ENCODE data around the gene FNDC3B.
"Not testable (repeated sequence)": the region's sequence is repeated elsewhere in the genome, so short reads cannot be mapped to it uniquely, and the experiment has no call there.

FNDC3B gene

DNA sequence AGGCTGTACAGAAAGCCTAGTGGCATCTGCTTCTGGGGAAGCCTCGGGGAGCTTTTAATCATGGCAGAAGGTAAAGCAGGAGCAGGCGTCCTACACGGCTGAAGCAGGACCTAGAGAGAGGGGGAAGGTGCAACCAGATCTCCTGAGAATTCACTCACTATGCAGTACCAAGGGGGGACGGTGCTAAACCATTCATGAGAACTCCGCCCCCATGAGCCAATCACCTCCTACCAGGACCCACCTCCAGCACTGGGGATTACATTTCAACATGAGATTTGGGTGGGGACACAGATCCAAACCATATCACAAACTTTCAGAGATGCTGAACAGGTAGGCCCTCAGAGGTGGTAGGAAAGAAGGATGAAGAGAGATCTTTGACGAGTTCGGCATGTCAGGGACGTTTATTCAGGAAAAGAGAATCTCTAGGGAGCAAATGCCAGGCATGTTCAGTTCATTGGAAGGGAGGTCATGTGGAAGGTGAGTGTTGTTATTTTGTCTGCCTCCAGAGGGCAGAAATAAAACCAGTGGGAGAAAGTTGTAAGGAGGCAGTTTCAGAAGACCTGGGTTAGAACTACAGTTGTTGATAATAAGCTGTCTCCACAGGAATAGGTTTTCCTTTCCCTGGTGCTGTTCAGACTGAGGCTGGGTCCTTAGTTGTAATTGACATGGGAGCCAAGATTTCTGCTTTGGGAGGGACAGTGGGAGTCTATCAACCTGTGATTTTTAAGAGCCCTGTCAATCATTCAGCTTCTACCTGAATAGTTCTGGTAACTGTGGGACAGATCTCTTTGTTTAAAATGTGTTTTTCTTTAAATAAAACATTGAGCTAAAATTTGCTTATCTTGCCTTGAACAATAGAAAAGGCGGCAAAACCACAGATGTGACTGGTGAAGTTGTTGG lies 4.3 kb upstream of the FNDC3B start:
- no peak for DNase-seq

DNA sequence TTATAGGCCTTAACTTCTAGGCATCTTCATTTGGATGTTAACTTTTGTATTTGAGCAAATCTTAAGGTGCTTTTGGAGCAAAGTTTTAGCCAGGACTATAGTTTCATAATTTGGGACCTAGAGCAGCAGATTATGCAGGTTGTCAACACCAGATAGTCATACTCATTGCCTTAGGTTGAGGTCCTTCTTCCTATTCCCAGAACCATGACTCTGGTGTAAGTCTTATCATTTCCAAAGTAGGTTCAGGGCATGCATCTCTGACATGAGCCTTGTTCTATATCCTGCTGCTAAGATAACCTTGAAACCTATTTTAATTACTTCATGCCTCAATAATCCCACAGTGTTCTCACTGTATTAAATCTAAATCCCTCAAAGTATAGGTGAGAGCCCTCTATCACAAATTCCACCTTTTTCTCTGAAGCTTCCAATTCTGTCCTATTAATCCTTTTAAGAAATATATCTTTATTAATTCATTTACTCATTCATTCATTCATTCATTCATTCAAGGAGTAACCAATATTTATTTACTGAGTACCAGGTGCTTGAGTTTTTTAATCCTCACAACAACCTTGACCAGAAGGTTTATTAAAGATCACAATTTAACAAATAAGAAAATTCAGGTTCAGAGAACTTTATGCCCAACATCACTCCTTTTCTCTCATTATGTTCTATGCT lies 2.7 kb upstream of the FNDC3B start:
- no peak for DNase-seq

DNA sequence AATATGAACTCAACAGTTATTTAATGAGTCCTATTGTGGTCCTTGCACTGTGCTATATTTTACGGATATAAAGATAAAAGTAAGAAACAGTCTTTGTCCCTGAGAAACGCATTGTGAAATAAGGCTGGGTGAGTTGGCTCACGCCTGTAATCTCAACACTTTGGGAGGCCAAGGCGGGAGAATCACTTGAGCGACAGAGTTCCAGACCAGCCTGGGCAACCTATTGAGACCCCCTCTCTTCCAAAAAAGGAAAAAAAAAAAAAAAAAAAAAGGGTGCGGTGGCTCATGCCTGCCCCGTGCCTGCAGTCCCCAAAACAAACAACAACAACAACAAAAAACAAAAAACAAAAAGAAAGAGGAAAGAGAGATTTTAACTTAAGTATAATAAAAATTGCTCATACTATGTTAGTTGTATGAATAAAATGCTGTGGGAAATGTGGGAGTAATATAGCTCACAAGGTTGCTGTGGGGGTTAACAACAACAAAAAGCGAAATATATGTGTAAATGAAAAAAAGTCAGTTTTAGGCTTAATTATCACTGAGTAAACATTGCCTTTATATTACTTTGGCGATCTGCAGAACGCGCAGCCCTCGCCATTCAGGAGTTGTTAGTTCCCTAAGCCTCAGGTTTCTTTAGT lies 461 bp upstream of the FNDC3B start:
- DNase-seq, result no peak

DNA sequence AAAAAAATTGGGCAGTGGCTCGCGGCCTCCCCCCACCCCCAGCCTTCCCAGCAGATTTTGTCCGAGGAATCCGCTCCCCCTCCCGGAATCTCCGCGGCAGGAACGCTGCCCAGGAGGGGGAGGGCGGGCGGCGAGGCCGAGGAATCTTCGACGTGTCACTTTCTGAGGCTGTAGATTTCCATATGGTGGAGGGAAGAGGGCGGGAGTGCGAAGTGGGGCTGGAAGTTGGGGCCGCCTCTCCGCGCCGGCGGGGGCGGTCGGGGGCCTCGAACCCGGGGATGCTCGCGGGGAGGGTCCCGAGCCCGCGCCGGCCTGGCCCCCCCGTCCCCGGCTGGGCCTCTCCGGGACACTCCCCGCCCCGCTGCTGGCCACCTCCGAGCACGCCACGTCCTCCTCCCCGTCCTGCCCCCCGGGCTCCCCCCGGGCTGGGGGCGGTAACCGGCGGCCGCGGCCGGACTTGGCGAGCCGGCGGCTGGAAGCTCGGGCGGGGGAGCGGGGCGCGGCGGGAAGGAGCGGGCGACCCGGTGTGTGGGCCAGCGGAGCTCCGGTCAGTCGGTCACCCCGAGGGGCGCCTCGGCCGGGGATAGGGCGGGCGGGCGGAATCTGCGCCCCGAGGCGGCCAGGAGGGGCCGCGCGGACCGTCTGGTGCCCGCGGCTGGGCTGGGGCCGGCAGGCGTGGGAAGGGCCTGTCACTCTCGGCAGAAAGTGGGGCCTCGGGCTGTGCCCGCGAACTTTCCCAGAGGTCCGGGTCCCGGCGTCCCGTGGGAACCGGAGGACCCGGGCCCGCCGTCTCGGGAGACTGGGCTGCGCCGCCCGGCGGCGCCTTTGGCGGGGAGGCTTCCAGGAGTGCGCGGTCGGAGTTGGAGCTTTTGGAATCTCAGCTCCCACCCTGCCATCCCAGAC lies 951 bp downstream of the FNDC3B start:
- peak; percentile 11 for DNase-seq

DNA sequence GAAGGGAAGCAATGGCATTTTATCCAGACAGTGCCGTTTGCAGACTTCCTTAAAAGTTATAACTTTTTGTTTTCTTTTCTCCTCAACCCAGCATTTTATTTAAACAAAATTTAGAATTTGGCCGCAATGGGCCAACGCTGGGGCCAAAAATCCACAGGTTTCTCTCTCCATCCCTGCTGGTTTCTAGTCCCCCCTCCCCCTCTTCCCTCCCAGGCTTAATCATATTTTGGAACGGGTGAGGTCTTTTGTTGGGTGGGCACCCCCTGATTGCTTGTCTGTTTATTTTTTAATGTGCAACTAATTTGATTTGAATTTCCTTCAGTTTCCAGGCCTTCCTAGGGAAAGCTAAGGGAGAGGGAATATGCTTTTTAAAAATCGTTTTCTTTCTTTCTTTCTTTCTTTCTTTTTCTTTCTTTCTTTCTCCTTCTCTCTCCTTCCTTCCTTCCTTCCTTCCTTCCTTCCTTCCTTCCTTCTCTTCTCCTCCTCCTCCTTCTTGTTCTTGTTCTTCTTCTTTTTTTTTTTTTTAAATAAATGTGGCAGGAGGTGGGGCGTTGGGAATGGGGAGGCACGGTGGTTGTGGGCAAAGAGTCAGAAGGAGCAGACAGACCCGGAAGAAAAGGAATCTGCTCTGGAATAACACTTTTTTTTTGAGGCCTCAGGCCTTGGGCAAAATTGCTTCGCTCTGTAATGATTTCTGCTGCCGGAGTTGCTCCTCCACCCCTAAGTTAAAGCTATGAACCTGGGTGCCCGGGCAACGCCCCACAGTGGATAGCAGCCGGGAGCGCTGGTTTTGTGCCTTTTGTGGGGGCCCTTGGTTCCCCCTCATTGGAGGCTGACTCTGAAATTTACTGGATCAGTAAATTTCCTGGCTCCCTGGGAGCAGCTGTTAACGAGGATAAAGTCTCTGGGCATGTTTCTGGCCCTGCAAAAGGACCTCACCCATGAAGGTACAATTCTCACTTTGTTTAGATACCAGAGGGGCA lies 1.9 kb downstream of the FNDC3B start:
- no peak for DNase-seq

DNA sequence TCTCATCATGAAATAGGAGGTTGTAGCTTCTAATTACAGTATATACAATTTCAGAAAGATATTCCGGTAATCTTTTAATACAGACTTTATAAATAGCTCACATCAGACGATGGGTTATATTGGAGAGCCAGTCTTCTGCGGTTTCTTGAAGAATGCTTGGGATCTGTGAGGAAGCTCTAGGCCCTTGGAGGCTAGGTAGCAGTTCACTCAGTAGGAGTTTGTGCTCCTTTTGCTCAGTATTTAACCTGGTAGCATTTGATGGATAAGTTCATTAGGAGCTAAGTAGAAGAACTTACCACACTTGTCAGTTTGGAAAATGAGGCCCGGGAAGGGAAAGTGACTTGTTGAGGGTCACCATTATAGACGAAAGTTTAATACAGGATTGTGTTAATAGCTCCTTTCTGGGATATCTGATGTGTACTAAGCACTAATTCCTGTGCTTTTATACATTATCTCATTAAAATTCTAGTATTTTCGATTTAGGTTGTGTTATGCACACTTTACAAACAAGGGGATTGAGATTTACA lies 2.8 kb downstream of the FNDC3B start:
- DNase-seq, result no peak

DNA sequence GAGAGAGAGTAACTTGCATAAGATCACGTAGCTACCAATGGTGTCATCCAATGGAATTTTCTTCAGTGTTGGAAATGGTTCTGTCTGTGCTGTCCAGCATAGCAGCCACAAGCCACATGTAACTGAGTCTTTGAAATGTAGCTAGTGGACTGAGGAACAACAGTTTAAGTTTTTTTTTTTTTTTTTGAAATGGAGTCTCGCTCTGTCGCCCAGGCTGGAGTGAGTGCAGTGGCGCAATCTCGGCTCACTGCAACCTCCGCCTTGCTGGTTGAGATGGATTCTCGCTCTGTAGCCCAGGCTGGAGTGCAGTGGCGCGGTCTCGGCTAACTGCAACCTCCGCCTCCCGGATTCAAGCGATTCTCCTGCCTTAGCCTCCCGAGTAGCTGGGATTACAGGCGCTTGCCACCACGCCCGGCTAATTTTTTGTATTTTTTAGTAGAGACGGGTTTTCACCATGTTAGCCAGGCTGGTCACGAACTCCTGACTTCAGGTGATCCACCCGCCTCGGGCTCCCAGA lies 3.3 kb downstream of the FNDC3B start:
- not testable (repeated sequence) for DNase-seq

DNA sequence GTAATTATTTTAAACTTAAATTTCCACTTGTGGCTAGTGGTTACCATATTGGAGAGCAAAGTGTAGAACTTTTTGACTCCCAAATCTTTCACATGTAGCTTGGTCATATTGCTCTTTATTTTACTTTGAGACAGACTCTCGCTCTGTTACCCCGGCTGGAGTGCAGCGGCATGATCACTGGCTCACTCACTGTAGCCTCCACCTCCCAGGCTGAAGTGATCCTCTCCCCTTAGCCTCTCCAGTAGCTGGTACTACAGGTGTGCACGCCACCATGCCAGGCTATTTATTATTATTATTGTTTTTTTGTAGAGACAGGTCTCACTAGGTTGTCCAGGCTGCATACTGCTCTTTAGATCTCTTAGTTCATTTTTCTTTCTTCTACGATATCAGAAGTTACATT lies 3.9 kb downstream of the FNDC3B start:
- no peak for DNase-seq

DNA sequence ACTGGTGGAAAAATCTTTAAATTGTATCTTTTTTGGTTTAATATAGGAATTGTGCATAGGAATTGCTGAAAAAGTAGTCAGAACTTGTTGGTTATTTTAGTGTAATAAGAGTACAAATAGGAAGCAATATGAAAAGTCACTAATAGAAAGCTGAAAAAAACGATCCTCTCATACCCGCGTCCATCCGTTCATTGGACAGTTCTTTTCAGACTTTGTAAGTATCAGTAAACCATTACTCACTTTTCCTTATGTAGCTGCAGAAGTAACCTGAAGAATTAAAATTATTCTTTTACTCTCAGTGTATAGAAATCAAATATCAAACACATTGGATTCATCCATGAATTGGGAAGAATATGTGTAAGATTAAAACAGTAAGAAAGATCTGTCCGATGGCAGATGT lies 4.4 kb downstream of the FNDC3B start:
- no peak for DNase-seq

DNA sequence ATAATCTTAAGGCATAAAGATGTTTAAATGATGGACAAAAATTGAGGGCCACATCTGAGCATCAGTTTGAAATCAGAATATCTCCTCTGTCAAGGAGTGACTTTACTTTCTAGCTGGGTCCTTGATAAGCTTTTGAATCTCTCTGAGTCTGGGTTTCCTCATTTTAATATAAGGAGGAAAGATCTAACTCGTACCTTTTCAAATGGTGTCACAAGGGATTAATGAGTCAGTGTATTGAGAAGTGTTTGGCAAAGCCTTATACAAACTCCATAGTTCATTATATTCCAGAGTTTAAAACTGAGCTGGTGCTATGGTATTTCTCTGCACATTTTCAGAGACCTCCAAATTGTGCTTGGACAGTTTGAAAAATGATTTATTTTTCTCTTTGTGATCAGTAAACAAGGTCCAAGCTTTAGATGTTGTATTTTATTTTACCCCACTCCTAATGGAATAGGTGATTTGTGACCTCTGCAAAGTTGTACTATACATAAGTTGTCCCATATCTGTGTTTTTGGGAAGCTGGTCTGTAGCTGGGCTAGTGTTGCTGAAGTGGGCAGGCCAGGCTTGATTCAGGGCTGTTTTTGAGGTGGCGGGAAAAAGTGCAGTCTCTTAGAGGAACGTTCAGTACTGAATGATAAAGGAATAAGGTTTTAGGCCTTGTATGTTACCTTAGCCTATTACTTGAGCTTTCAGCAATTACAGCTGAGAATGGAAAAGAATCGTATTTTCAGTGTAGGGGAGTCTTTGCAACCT lies 5.6 kb downstream of the FNDC3B start:
- no peak for DNase-seq

DNA sequence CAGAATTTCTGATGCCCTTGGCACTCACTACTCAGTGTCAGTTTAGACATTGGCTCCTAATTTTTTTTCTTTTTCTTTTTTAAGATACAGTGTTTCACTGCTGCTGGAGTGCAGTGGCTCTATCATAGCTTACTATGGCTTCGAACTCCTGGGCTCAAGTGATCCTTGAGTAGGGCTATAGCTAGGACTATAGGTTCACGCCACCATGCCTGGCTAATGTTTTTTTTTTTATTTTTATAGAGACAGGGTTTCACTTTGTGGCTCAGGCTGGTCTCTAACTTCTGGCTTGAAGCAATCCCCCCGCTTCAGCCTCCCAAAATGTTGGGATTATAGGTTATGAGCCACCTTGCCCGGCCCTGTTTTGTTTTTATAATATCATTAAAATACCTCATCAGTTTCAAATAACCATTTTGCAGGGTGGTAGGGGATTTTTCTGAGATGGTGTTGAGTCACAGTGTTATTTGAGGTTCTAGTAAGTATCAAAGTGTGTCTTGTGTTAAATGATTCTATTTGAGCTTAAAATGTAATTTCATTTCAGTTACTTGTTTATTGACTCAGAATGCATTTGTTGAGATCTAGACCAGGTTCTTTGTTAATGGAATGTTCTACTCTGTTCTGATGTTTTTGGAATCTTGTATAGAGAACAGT lies 7.0 kb downstream of the FNDC3B start:
- DNase-seq, result no peak

DNA sequence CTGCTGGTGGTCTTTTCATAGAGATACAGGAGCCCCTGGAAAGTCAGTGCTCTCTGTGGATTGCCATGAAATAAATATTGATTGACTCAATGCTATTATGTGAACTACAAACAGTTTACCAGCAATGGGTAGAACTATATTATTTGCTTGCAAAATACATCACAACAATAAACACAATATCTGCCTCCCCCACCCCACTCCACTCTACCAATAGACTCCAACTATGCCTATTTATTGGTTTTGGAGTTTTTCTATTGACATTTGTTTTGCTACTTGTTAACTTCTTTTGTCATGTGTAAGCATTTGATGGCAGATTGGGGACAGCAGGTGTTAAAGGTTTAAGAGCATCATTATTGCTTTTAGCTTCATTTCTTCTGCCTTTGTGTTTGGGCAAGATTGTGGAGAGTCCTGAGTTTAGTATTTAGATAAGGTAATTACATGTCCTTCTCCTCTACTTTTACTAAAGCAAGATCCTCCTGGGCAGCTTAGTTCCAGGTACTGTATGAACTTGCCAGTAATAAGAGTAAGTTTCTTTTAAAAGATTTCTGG lies 8.3 kb downstream of the FNDC3B start:
- no peak for DNase-seq

DNA sequence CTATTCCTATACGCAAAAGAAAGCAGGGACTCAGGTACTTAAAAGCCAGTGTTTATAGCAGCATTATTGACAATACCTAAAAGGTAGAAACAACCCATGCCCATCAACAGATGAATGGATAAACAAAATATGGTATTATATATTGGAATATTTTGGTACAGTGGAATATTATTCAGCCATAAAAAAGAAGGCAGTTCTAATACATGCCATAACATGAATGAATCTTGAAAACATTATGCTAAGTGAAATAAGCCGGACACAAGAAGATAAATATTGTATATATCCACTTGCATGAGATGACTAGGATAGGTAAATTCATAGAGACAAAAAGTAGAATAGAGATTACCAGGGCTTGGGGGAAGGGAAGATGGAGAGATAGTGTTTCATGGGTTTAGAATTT lies 9.2 kb downstream of the FNDC3B start:
- no peak for DNase-seq

DNA sequence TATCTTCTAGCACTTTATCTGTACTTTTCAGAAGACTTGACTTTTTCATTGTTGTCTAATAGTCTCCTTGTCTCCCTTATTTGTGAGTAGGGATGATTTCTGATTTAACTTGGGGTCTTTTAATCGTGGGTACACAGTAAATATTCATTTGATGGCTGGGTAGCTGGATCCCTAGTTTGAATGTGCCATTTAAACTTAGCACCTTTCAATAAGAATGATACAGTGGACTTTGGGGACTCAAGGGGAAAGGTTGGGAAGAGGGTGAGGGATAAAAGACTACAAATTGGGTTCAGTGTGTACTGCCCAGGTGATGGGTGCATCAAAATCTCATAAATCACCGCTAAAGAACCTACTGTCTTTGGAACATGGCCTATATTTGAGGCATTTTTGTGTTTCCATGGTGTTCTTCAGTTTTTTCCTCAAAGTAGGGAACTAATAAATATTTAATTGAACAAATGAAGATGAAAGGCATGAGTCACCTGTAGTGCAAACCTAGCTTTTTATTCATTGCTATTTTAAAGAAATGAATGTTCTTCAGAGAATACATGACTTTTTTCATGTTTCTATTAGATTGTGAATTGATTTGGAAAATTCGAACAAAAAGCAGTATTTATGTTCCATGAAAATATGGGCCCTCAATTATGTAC lies 12.1 kb downstream of the FNDC3B start:
- no peak for DNase-seq

DNA sequence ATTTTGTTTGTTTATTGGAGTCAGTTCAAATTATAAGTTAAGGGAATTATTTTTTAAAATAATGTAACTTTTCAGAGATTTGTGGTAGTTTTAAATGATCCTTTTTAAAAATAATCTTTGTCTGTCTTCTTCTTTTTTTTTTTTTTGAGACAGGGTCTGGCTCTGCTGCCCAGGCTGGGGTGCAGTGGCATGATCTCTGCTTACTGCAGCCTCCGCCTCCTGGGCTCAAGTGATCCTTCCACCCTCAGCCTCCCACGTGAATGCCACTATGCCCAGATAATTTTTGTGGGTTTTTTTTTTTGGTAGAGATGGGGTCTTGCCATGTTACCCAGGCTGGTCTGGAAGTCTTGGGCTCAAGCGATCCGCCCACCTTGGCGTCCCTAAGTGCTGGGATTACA lies 12.6 kb downstream of the FNDC3B start:
- no peak for DNase-seq

DNA sequence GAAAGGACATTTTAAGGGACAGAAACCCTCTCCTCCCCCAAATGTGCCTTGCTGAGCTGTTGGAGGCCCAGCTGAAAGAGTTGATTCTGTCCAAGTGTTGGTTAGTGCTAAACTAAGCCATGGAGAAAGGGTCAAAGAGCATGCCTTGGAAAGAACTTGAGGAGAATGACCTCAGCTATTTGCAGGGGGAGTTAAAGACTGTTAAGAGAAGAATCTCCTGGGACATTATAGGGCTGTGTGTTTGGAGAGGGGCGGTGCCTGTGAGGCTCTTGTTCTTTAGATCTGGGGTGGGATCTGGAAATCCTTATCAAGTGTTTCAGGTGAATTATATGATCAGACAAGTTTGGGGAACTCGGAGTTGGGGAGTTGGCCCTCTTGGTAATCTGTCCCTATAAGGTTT lies 13.0 kb downstream of the FNDC3B start:
- no peak for DNase-seq

DNA sequence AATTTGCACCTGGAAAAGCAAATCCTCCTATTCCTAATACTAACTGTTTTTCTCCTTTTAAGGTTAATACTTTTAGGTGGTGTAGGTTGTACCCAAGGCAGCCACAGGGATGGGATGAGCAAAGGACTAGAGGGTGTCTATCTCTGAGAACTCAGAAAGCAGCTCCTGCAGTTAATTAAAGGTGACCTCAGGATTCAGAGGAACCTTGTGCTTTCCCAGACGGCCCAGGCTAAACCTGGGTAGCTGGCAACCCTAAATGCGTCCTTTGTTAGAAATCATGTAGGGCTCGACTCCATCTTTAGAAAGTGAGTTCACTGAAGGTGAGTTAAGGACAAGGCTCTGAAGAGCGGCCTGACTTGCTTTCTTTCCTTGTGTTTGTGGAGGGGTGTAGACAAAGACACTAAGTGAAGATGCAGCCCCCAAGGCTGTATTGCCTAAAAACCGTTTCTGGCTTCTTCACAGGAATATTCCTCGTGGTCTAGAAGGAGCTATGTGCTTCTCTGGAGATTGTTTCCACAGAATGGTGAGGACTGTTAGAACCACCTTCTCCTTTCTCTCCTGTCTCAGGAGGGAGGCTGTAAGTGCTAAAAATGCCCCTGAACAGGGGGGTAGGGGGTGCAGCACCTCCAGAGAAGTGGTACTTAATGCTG lies 14.9 kb downstream of the FNDC3B start:
- no peak for DNase-seq

DNA sequence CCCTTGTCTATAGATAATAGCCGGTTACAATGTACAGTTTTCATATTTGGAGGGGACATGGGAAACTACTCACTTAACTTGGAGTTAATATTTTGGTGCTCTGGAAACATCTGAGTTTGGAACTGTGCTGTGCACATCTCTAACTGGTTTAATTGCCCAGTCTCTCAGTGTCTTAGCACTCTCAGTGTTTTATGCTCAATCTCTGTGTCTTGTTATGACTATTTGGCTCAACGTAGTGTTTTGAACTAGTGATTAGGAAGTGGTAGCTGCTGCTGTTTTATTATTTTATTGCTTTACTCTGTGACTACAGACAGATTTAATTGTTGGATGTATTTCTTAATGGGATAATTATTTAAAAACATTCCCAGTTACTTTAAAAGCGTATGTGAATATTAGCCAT lies 17.0 kb downstream of the FNDC3B start:
- no peak for DNase-seq
